PC-3 (cell line): ENCODE measurements around the gene FSCN2.

Source experiments
- EZH2phosphoT487 ChIP-seq: fragments of 300-600 bp; sonication (generic); IDR thresholded peaks from 2 replicates; pipeline ENCODE4 v1.6.1; 2018; ENCODE audit warnings: mild to moderate bottlenecking, antibody characterized with exemption, low read length, borderline replicate concordance
- TF ChIP-seq, protein P1 (sequence below): fragments of 300-600 bp; sonication (generic); conservative IDR thresholded peaks from 2 replicates; pipeline ENCODE4 v1.5.1; 2017; ENCODE audit warnings: antibody characterized with exemption, low read depth, mild to moderate bottlenecking, low read length

DNA sequence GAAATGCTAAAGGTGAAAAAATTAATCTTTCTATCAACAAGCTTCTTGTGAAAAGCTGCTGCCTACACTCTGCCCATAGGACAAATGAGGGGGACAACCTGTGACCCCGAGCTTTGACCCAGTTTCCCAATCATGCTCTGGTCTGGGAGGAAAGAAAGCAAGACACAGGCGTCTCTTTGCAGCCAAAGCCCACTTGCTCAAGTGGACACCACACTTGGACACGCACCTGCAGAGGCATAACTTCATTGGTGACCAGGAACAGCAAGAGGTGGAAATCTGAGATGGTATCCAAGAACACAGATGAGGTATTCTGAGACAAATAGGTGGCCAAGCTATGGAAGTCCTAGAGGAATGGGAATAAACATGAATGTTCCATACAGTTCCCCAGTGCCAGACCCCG, 39.0 kb downstream of the FSCN2 start:
- TF ChIP-seq, protein P1, sequence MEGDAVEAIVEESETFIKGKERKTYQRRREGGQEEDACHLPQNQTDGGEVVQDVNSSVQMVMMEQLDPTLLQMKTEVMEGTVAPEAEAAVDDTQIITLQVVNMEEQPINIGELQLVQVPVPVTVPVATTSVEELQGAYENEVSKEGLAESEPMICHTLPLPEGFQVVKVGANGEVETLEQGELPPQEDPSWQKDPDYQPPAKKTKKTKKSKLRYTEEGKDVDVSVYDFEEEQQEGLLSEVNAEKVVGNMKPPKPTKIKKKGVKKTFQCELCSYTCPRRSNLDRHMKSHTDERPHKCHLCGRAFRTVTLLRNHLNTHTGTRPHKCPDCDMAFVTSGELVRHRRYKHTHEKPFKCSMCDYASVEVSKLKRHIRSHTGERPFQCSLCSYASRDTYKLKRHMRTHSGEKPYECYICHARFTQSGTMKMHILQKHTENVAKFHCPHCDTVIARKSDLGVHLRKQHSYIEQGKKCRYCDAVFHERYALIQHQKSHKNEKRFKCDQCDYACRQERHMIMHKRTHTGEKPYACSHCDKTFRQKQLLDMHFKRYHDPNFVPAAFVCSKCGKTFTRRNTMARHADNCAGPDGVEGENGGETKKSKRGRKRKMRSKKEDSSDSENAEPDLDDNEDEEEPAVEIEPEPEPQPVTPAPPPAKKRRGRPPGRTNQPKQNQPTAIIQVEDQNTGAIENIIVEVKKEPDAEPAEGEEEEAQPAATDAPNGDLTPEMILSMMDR: no peak
- TF ChIP-seq EZH2phosphoT487: no peak
